ENCODE measurements around the gene FNDC1.

GRCh38 chr6:159130846-159131245 lies 38.4 kb upstream of the FNDC1 start:
- no peak for TF ChIP-seq CTCF (conservative IDR thresholded peaks at IDR 0.05 in 1 of 2, IDR thresholded peaks at IDR 0.05 in 1 of 2; ENCODE audit: extremely low read depth in 1 of 2, insufficient read depth in 1 of 2, low read depth in 1 of 2, low read length in 2 of 2)
- TF ChIP-seq EZH2 (IDR thresholded peaks at IDR 0.05; ENCODE audit: borderline replicate concordance, low read length) = no peak
